HG02678 (cell line): ENCODE results near the gene RAB3C.
A peak's percentile ranks its signal among the peaks of the same experiment; 100 is the strongest.

ENCODE experiments used
- ATAC-seq: cut with Tn5 transposase; IDR thresholded peaks from one replicate; pipeline ENCODE4 v1.9.1; 2021; ENCODE audit warnings: mild to moderate bottlenecking, moderate library complexity; ENCODE audit not compliant: unreplicated experiment

Gene RAB3C

DNA sequence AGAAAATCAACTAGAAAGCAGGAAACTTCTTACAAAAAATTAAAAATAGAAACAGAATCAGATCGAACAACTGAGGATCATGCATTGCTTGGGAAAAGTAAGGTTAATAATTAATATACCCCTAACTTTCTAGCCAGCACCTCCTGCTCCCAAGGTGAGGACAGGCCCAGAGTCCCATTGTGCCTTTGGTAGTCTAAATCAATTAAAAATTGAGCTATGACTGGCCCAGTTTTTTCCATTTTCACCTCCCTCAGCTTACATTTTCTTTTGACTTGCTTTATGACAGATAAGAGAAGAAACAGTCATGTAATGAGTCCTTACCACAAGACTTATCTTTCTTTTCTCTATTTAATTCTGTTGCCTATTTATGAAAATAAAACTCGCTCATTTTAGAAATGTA, 182.2 kb downstream of the RAB3C start:
- ATAC-seq = no peak

DNA sequence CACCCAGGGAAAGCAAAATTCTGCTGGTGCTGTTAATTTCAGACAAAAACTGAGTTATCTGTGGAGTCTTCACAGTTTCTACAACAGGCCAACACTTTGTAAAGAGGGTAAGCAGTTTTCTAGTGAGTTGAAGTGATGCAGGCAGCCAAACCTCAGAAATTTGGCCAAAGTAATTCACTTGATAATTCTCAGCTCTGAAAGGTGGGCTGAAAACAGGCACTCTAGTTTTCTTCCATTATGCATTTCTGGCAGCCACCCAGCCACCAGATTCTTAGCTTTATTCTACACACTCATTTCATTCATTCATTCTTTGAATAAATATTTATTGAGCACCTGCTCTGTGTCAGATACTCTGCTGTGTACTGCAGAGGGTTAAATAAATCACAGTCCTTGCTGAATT, 184.2 kb downstream of the RAB3C start:
- no peak for ATAC-seq

DNA sequence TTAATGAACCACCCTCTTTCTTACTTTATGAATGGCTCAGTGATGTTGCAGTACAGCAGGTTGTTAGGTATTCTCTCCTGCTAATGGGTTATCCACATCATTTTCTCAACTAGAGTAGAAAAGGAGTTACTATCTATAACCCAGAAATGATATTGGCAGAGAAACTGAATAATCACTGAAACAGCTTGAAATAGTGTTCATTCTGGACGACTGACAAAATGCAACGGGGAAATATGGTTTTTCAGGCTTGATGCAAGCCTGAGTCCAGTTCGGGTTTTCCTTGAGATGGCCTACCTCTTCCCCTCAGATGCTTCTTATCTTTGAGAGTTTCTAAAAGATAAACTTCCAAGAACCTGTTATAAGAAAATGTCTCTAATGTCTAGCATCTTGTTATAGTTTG, 187.3 kb downstream of the RAB3C start:
- no peak for ATAC-seq

DNA sequence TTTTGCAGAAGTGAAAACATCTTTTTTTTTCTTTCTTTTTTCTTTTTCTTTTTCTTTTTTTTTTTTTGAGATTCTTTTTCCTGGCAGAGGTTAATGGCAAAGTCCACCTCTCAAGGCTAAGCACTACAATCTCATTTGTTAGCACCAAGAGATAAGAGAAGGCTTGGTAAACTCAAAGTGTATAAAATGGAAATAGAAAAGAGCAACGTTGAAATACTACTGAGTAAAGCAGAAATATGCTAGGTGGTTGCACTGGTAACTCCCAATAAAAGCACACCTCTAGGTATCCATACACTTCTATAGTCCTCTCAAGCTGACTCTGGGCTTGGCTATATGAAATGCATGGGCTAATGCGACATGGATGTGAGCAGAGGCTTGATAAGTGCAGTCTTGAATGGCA, 188.9 kb downstream of the RAB3C start:
- ATAC-seq = no peak

DNA sequence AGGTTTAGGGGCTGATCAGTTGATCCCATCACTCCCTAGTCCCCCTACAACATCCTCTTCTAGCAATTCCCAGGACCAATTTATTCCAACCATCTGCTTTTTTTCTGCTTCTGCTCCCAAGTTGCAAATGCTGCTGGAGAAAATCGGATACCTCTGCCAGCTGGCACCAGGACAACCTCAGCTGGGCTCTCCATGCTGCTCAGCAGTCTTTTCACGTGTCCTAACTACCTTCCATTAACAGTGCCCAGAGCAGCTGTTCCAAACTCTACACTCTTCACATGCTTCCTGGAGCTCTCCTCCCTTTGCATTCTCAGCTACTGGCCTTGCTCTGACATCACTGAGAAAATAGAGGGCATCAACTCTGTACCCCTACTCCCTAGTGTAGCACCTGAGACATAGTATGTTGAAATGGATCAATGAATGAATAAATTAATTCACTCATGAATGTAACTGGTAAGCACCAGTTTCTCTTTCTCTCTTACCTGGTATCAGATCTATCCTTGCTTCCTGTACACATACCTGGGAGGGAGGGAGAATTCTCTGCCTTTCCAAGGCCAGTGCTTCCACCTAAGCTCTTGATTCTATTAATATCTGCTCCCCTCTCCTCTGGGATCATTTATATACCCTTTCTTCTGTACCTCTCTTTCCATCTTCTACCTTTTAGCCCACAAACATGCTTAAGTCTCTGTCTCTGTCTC, 191.0 kb downstream of the RAB3C start:
- no peak for ATAC-seq

DNA sequence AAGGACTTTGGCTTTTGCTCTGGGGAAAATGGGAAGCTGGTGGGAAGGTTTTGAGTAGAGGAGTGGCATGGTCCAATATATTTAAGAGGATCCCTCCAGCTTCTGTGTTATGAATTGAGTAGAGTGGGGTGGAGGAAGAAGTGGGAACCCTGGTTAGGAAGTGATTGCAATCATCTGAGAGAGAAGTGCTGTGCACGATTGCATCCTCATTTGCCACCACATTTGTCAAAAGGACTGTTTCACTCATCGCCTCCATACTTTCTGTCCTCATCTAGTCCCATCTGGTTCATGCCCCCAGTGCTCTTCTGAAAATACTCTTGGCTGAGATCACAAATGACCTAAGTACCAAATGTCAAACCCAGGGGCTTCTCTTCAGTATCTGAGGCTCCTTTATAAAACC, 192.1 kb downstream of the RAB3C start:
- ATAC-seq = no peak

DNA sequence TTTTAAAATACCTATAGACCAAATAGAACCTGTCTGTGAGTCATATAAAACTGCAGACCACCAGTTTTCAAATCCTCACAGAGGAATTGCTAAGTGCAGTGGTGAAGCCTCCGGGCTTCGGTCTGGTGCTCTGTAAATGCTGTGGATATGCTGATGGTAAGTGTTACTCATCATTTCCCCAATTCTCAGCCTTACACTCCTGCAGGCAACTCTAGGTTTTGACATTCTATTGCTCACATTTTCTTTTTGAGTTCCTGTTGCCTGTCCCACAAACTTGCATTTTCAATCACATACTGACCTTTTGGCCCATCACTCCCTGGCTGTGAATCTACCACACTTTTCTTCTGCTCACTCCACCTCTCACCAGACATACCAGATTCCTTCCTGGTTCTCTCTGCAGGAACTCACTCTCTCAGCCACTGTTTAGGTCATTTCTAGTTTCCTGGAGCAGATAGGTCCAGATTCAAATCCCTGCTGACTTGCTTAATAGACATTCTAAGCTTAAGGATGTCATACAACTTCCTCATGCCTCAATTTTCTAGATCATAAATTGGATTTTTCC, 192.9 kb downstream of the RAB3C start:
- ATAC-seq = peak; percentile 87

DNA sequence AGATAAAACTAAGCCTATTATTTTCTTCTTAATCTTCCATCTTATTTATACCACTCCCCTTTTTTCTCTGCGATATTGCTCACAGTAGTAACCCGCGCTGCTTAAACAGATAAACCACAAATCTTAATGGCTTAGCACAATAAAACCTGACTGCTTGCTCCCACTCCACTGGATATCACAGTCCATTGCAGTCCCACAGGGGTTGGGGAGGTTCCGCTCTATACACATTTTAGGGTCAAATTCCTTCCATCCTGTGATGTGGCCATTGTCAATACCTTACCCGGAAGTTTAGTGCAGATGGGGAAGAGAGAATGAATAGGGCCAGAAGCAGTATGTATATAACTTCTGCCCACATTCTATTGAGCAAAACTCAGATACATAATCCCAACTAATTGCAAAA, 193.7 kb downstream of the RAB3C start:
- no peak for ATAC-seq

DNA sequence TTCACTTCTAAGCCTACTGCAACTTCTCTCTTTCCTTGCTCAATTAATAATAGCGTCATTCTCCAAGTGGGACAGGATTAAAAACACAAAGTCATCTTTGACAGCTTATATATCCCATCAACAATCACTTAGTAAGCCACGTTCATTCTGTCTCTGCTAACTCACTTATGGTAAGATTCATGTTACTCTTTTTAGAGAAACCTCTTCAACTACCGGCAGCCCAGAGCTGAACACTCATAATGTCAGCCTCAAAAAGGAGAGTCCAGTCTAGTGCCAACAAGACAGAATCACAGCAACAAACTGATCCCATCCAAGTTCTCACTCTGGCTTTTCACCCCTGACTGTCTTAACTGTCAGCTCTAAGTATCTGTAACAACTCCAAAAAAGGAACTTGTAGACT, 196.0 kb downstream of the RAB3C start:
- no peak for ATAC-seq

DNA sequence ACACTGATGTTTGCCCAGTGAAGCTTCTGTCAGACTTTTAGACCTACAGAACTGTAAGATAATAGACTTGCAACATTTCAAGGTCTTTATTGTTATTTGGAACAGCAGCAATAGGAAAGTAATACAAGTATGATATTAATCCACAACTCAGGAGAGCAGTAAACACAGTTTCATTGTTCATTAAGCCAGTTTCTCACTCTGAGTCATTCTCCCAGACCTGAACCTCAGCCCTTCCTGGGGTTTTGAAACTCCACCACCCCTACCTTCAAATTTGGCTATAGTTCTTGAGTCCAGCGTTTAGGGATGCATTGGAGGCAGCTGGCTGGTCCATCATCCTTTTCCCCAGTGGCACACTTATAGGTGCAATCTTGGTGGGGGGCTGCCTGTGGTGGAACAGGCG, 203.2 kb downstream of the RAB3C start:
- peak; percentile 54 for ATAC-seq

DNA sequence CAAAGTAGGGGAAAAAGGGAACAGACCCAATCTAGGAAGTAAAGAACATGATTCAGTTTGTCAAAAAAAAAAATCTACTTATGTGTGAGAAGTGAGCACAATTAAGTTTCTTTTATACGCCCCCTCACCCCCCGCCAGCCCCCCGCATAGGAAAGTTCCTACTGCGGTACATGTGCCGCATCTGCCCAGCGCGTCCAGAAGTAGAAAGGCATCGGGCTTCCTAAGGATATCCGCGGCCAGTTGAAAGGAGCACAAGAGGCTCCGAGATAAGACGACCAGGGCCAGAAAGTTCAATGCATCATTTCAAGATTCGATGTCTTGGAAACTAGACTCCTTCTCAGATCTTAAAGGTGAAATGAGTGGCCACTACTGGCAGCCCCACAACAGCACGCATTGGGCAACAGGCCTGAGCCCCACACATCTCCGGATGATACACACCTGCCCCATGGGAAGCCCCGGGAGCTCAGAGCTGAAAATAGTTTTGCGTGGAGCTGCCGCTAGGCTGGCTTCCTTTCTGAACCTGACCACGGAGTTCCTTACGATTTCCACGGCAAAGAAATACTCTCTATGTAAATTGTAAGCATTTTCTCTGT, 203.9 kb downstream of the RAB3C start:
- ATAC-seq = peak; percentile 80

DNA sequence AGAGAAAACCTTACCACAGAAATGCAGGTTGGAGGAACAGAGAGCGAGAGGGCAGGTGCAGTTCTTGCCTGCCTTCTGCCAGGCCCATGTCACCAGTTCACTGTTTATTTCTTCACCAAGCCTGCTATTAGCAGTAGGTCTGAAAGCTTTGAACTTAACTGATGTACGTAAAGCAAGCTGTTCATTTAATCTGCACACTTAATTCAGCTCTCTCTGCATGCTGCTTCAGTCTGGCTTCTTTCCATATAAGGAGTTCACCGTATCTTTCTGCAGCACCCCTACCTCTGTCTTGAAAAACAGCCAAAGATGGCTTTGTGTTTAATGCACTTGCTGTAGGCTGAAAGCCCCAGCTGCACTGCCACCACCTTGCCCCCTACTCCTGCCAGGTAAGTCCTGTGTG, 205.1 kb downstream of the RAB3C start:
- ATAC-seq = no peak

DNA sequence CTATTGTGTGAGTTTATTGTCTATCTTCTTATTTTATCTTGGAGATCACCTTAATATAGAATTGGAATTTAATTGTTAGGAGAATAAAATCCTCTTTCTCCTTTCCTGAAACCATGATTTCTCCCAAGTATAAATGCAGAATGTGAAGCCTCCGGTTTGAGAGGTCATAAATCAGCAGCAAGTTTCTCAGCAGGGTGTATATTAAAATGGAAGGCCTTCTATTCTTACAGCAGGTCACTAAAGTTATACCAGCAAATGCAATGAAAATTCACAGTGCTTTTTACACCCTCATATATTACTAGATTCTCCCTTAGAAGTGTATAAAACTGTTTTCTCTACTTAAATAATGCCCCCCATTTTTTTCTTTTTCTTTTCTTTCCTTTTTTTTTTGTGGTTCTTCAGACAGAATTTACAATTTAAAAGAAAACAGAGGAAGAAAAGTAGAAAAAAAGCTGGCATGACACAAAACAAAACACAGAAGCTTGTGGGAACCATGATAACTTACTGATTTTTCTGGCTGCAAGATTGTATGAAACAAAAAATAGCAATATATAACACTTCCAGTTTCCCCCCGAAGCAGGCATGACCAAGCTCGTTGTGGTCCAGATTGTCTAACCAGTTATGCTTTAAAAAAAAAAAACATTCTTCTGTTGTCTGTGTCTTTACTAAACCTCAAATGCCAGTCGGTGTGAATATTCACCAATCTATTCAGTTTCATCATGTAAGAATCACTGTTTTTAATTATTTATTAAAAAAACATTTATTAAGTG, 211.2 kb downstream of the RAB3C start:
- ATAC-seq = no peak

DNA sequence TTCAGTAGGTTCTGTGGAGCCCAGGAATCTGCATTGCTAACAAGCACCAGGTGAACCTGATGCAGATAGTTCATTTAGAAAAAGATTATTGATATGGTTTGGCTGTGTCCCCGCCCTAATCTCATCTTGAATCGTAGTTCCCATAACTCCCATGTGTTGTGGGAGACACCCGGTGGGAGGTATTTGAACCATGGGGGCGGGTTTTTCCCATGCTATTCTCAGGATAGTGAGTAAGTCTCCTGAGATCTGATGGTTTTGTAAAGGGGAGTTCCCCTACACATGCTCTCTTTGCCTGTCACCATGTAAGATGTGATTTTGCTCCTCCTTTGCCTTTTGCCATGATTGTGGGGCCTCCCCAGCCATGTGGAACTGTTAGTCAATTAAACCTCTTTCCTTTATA, 212.0 kb downstream of the RAB3C start:
- ATAC-seq = peak; percentile 48

DNA sequence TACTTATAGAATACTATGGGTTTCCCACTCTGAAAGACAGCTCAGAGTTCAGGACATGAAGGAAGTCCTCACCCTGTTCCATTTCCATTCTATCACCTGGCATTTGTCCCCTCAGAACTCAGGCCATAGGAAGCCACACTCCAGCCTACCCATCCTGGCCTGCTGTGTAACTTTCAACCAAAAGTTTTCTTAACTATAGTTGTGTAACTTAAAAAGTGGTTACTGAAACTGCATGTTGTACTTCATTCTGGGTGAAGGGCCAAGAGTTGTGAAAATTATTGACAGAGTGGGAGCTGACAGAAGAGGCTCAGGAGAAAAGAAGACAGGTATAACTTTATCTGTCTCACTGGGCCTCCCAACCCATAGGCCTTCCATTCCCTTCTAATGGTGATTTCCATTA, 212.5 kb downstream of the RAB3C start:
- peak; percentile 40 for ATAC-seq

DNA sequence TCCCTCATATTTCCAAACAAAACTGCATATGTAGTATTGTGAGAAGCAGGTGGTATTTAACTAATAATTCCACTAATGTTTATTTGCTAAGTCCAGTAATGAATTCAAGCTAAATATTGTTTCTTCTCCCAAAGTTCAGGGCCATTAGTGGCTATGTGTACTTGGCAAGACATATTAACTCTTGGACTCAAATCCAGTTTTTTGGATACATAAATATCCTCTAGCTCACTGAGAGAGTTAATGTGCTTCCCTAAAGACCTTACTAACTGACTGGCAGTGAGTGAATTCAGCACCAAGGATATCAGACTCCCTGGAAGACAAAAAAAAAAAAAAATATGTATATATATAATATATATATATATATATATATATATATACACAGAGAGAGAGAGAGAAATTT, 214.1 kb downstream of the RAB3C start:
- ATAC-seq = no peak

DNA sequence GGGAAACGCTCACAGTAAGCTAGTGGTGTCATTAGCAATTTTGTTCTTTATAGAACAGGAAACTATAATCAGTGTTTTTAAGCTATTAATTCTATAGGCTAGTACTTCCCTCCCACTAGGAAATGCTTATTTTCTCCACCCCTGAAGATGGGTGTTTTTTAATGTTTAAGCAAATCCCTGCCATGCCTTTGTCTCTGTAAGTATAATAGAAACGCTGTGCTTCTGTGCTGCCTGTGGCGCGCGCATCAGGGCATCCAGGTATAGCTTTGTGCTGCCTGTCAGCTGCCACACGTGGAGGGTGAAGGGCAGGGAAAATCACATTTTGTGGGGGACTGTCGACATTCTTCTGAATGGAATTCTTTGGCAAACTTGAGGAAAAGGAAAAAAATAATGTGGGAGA, 217.5 kb downstream of the RAB3C start:
- no peak for ATAC-seq

DNA sequence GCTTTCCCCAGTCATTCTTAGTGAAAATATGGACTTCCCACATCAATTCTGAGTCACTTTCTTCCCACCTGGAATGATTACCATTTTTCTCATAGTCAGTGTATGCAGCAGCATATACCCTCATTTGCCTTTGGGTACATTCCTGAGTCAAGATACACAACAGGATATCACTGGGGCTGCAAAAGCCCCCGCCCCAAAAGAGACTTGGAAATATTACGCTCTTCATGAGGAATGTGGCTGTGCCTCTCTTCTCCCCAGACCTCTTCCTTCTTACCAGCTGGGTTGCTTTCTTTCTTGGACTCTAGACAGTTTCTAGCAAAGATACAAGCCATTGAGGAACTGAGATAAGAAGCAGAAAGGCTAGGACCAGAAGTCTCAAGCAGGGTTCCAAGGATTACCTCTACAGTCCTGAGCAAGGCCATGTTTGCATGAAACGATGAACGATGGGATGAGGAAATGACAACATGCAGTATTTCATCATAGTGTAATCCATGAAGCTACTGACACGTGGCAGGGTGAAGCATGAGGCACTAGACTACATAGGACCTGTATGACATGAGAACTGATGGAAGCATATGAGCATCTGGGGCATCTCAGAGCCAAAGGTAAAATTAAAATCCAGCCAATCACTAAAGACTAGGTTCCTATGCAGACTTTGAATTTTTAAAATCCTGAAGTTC, 218.1 kb downstream of the RAB3C start:
- ATAC-seq = no peak

DNA sequence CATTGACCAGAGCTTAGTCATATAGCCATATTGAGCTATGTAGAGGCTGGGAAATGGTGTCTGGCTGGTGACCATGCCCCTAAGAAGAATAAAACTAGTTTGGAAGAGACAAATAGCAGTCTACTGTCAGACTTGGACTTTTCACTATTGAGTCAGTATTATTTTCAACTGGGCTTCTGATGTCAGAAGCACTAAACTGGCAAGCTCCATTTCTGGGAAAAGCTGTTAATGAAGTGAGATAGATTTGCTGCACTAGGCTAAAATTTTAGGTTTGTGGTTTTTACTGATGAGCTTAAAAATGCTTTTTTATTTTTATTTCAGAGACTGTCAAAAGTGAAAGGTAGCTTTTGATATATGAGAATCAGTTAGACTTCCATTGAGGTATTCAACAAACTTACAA, 220.2 kb downstream of the RAB3C start:
- ATAC-seq = no peak

DNA sequence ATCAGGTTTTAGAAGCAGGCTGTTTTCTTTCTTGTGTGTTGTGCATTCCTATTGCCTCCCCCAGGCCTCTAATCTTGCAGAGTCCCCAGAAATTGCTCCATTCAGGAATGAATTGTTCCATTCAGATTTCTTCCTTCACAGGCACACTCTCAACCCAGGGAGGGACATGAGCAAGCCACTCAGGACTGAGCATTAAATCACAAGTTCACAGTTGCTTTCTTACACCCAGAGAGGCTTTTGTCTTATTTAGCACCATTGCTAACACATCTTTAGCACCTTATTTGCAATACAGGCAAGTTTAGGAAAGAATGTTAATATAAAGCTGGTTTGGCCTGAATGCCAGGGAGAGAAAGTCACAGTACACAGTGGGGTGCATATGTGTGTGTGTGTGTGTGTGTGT, 221.4 kb downstream of the RAB3C start:
- no peak for ATAC-seq

DNA sequence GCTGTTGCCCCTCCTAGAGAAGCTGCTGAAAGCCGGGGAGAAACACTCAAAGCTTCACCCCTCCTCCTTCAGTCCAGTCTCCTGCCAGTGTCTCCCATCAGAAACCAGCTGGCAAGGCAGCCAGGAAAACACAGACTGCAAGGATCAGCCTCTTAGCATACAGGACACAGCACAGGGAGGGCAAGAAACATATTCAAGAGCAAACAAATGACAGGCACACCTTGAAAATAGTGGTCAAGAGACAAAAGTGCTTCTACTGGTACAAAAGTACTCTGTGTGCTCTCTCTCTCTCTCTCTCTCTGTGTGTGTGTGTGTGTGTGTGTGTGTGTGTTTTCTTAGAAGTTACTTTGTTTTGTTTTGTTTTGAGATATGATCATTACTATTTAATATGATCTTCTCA, 227.2 kb downstream of the RAB3C start:
- ATAC-seq = no peak
